ENCODE results near the gene KCNT1.

GRCh38 chr9:135766707-135767106, 64.7 kb downstream of the KCNT1 start:
- TF ChIP-seq CTCF (optimal IDR thresholded peaks at IDR 0.05 in 1 of 3, IDR thresholded peaks at IDR 0.05 in 1 of 3, conservative IDR thresholded peaks at IDR 0.05 in 1 of 3; ENCODE audit: extremely low read depth in 1 of 3, insufficient read depth in 2 of 3, low read length in 3 of 3), result no peak
- TF ChIP-seq EZH2 (IDR thresholded peaks at IDR 0.05; ENCODE audit: low read length), result no peak

All from keratinocyte (primary cell).